Stomach (tissue), 4 donors: ENCODE data around the gene CYP4F11.

Source experiments
- CTCF ChIP-seq, 7 experiments: fragments of 450-650 bp in 4 of 7; fragments of 200-600 bp in 3 of 7; sonication (generic) in 3 of 7; IDR thresholded peaks; one replicate each; pipeline ENCODE4 v1.5.1; 2016 to 2019; ENCODE audit warnings: antibody characterized with exemption in 7 of 7, control low read depth in 2 of 7, mild to moderate bottlenecking in 1 of 7
- EP300 ChIP-seq: sonication (generic); formaldehyde crosslinking; IDR thresholded peaks from one replicate; pipeline ENCODE4 v1.6.1; 2017; ENCODE audit warnings: antibody characterized with exemption
- POLR2AphosphoS5 ChIP-seq, 3 donors: sonication (generic); formaldehyde crosslinking; IDR thresholded peaks; one replicate each; pipeline ENCODE4 v1.6.1; 2016; ENCODE audit warnings: antibody characterized with exemption in 3 of 3

GRCh38 chr19:15979293-15979692 is 45.0 kb upstream of the CYP4F11 start:
- no peak for TF ChIP-seq CTCF (IDR thresholded peaks at IDR 0.05)
- TF ChIP-seq EP300, result no peak
- TF ChIP-seq POLR2AphosphoS5 (IDR thresholded peaks at IDR 0.05), result no peak
